ENCODE data around the gene CFAP69.

The CFAP69 gene

DNA sequence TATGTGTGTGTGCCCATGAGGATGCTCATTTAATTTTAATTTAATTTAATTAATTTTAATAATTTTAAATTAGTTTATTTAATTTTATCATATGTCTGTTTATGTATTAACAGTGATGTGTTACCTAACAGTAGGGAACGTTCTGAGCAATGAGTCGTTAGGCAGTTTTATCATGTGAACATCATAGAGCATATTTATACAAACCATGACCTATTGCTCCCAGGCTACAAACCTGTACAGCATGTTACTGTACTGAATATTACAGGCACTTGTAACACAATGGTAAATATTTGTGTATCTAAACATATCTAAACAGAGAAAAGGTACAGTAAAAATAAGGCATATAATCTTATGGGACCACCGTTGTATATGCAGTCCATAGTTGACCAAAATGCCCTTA lies 13.7 kb upstream of the CFAP69 start:
- TF ChIP-seq, protein P1, sequence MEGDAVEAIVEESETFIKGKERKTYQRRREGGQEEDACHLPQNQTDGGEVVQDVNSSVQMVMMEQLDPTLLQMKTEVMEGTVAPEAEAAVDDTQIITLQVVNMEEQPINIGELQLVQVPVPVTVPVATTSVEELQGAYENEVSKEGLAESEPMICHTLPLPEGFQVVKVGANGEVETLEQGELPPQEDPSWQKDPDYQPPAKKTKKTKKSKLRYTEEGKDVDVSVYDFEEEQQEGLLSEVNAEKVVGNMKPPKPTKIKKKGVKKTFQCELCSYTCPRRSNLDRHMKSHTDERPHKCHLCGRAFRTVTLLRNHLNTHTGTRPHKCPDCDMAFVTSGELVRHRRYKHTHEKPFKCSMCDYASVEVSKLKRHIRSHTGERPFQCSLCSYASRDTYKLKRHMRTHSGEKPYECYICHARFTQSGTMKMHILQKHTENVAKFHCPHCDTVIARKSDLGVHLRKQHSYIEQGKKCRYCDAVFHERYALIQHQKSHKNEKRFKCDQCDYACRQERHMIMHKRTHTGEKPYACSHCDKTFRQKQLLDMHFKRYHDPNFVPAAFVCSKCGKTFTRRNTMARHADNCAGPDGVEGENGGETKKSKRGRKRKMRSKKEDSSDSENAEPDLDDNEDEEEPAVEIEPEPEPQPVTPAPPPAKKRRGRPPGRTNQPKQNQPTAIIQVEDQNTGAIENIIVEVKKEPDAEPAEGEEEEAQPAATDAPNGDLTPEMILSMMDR (conservative IDR thresholded peaks at IDR 0.05; ENCODE audit: low read length), result no peak
- DNase-seq (ENCODE audit: low read depth), result no peak

DNA sequence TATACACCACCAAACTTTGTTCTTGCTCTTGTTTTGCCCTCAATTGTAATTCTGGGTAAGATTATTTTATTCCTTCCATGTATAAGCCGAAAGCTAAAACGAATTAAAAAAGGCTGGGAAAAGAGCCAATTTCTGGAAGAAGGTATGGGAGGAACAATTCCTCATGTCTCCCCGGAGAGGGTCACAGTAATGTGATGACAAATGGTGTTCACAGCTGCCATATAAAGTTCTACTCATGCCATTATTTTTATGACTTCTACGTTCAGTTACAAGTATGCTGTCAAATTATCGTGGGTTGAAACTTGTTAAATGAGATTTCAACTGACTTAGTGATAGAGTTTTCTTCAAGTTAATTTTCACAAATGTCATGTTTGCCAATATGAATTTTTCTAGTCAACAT lies 12.5 kb upstream of the CFAP69 start:
- no peak for DNase-seq (ENCODE audit: low read depth)
- TF ChIP-seq, protein P1 (conservative IDR thresholded peaks at IDR 0.05; ENCODE audit: low read length), result no peak
- no peak overlapping the region for H3K4me3 ChIP-seq (ENCODE audit: low read length)

More for the DNA sequence above, 13.7 kb upstream of the CFAP69 start:
- H3K4me3 ChIP-seq (ENCODE audit: low read length), result no peak overlapping the region

DNA sequence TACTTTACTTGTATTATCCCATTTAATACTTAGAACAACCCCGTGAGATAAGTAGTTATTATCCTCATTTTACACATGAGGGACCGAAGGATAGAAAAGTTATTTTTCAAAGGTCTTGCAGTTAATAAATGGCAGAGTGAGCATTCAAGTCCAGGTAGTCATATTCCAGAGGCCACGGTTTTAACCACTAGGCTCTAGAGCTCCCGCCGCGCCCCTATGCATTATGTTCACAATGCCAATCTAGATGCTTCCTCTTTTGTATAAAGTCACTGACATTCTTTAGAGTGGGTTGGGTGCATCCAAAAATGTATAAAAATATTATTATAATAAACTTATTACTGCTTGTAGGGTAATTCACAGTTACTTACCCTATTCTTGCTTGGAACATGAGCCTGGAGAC lies 11.4 kb upstream of the CFAP69 start:
- TF ChIP-seq, protein P1 (conservative IDR thresholded peaks at IDR 0.05; ENCODE audit: low read length), result no peak
- H3K4me3 ChIP-seq (ENCODE audit: low read length), result no peak overlapping the region

DNA sequence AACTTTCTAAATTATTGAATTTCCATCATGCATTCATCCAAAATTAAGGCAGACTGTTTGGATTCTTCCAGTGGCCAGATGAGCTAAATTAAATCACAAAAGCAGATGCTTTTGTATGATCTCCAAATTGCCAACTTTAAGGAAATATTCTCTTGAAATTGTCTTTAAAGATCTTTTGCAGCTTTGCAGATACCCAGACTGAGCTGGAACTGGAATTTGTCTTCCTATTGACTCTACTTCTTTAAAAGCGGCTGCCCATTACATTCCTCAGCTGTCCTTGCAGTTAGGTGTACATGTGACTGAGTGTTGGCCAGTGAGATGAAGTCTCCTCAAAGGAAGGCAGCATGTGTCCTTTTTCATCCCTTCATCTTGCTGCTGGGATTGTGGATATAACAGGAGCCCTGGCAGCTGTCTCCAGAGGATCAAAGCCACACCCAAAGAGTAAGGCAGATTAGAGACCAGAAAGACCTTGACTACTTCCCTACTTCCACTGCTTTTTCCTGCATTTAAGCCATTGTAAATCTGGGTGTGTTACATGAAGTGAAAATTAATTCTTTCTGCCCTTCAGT lies 8.2 kb upstream of the CFAP69 start:
- H3K4me3 ChIP-seq (ENCODE audit: low read length), result no peak overlapping the region
- no peak for DNase-seq (ENCODE audit: low read depth)
- TF ChIP-seq, protein P1 (conservative IDR thresholded peaks at IDR 0.05; ENCODE audit: low read length), result no peak

More for the DNA sequence above, 11.4 kb upstream of the CFAP69 start:
- no peak for DNase-seq (ENCODE audit: low read depth)

DNA sequence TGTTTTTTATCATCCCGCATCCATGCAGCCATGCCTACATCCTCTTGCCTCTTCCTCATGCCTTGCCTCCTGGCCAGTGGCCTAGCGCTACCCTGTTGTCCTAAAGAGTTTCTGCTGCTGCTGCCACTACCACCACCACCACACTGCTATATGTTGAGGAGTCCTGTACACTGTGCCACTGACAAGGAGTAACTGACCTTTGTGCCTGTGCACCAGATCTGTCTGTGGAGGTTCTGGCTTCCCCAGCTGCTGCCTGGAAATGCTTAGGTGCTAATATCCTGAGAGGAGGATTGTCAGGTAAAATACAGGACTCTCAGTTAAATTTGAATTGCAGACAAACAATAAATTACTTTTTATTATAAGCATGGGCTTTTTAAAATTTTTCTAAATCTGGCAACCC lies 7.0 kb upstream of the CFAP69 start:
- no peak for DNase-seq (ENCODE audit: low read depth)
- H3K4me3 ChIP-seq (ENCODE audit: low read length), result no peak overlapping the region
- TF ChIP-seq, protein P1 (conservative IDR thresholded peaks at IDR 0.05; ENCODE audit: low read length), result no peak

DNA sequence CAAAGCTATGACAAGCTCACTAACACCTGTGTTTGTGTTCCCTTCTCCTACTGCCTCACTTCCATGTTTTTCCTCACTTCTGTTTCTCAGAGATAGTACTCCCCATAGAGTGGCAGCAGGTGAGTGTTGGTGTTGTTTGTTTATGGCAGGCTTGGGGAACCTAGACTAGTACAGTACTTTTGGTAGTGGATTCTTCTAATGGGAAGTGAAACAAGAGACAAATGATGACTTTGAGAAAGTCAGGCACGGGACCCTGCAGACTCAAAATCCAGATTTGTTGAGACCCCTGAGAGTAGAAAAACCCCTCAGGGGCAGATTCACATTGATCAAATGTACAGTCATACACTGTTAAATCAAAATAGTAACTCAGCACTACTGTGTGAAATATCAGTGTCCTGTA lies 6.4 kb upstream of the CFAP69 start:
- no peak for DNase-seq (ENCODE audit: low read depth)
- H3K4me3 ChIP-seq (ENCODE audit: low read length), result no peak overlapping the region

DNA sequence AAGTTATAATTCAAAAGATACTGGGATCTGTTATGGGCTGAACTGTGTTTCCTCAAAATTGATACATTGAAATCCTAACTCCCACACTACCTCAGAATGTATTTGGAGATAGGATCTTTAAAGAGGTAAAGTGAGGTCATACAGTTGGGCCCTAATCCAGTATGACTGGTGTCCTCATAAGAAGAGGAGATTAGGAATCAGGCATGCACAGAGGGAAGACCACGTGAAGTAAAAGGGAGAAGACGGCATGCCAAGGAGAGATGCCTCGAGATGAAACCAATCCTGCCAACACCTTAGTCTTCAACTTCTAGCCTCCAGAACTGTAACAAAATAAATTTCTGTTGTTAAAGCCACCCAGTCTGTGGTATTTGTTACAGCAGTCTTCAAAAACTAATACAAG lies 5.9 kb upstream of the CFAP69 start:
- TF ChIP-seq, protein P1 (conservative IDR thresholded peaks at IDR 0.05; ENCODE audit: low read length), result no peak
- H3K4me3 ChIP-seq (ENCODE audit: low read length), result no peak overlapping the region
- no peak for DNase-seq (ENCODE audit: low read depth)

More for the DNA sequence above, 6.4 kb upstream of the CFAP69 start:
- TF ChIP-seq, protein P1 (conservative IDR thresholded peaks at IDR 0.05; ENCODE audit: low read length), result no peak
